Hematopoietic multipotent progenitor cell (in vitro differentiated cells): ENCODE data around the gene CNTN2. TPM values are rescaled to one million over a fixed set of nuclear protein-coding genes. Genes with fewer than 3 reads are reported as not detected.

Experiments
- DNase-seq, 3 donors: peaks; one replicate each; pipeline ENCODE4 v3.0.0-alpha.2; 2011 to 2015; ENCODE audit warnings: low read depth in 2 of 3, low spot score in 2 of 3
- total RNA-seq: library from RNA; depleted of rRNA; stranded (reverse); fragments of >200 nt; gene quantifications from one replicate; pipeline ENCODE4 v1.2.3, GENCODE V29; 2012

The CNTN2 gene
- total RNA-seq, result under 0.01 TPM

- DNase-seq, result no peak
Measured at GRCh38 chr1:205042911-205043806, at the start of gene CNTN2. Gene CNTN2, plus strand, starts transcription at chr1:205043212. Its CDS starts 9,974 bp downstream, at chr1:205053186.

GRCh38 chr1:204994086-204994862 is 48.7 kb upstream of the CNTN2 start:
- DNase-seq, result no peak

GRCh38 chr1:204996981-204997380 is 46.0 kb upstream of the CNTN2 start:
- DNase-seq, result no peak

- DNase-seq, result no peak
Measured at GRCh38 chr1:204997591-204998355, 45.2 kb upstream of the CNTN2 start.

GRCh38 chr1:205001162-205001561 is 41.9 kb upstream of the CNTN2 start:
- no peak for DNase-seq

GRCh38 chr1:205002705-205003104 is 40.3 kb upstream of the CNTN2 start:
- no peak for DNase-seq

- DNase-seq, result no peak
Measured at GRCh38 chr1:205003358-205004131, 39.5 kb upstream of the CNTN2 start.

- no peak for DNase-seq
Measured at GRCh38 chr1:205004351-205004750, 38.7 kb upstream of the CNTN2 start.

GRCh38 chr1:205008896-205009295 is 34.1 kb upstream of the CNTN2 start:
- DNase-seq, result no peak

- DNase-seq, result no peak
Measured at GRCh38 chr1:205009670-205010069, 33.3 kb upstream of the CNTN2 start.

GRCh38 chr1:205012391-205013140 is 30.4 kb upstream of the CNTN2 start:
- DNase-seq, result no peak

GRCh38 chr1:205013683-205014367 is 29.2 kb upstream of the CNTN2 start:
- peak in 2 of 3 donors; percentile 18 to 59 for DNase-seq

GRCh38 chr1:205014783-205015182 is 28.2 kb upstream of the CNTN2 start:
- DNase-seq, result no peak

GRCh38 chr1:205015241-205015640 is 27.8 kb upstream of the CNTN2 start:
- no peak for DNase-seq

GRCh38 chr1:205016075-205016474 is 26.9 kb upstream of the CNTN2 start:
- DNase-seq, result no peak

- DNase-seq, result no peak
Measured at GRCh38 chr1:205016584-205016983, 26.4 kb upstream of the CNTN2 start.

- no peak for DNase-seq
Measured at GRCh38 chr1:205017001-205017400, 26.0 kb upstream of the CNTN2 start.

GRCh38 chr1:205017766-205018165 is 25.2 kb upstream of the CNTN2 start:
- no peak for DNase-seq

GRCh38 chr1:205018381-205018780 is 24.6 kb upstream of the CNTN2 start:
- no peak for DNase-seq
